Measurements from ENCODE around the gene FAM222A. TPM values are rescaled to one million over a fixed set of nuclear protein-coding genes. Genes with fewer than 3 reads are reported as not detected.

FAM222A gene
- polyA plus RNA-seq, 2 of the 4 experiments (the other 2 are of a cell fraction), result 0.98 to 3.2 TPM

DNA sequence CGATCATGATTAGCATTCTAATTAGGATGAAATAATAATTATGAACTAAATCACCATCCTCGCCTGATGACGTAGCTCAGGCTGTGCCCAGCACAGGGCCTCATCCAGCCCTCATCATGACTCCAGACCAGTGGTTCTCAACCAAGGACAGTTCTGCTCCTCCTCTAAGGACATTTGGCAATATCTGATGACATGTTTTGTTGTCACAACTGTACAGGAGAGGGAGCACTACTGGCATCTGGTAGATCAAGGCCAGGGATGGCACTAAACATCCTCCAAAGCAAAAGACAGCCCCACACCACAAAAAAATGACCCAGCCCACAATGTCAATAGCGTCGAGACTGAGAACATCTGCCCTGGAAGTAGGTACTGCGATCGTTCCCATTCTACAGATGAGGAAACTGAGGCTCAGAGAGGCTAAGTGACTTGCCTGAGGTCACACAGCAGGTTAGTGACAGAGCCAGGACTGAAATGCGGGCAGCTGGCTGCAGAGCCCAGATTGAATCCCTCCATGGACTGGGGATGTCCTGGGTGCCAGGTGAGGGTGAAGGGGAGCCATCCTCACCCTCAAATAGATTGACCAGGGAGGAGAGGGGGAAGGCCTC, 104.1 kb downstream of the FAM222A start:
- H3K9me3 ChIP-seq, result no peaks in the 10 kb centered on the region
- TF ChIP-seq ZFP36 (IDR thresholded peaks at IDR 0.05; ENCODE audit: borderline replicate concordance, partially characterized antibody), result peak; percentile 56
- no peak for TF ChIP-seq ESRRA (IDR thresholded peaks at IDR 0.05; ENCODE audit: borderline replicate concordance, low read length)
- no peak overlapping the region for H3K4me2 ChIP-seq
- H3K4me3 ChIP-seq, result no peak overlapping the region
- peak in 1 of 2 experiments; percentile 51 for DNase-seq (ENCODE audit: low read depth in 1 of 2, low spot score in 1 of 2)
- ATAC-seq, result 0 out of 6 replicates have a peak, but pooled peaks of 1 of the 2 experiments have one; percentile 6
- ChIA-PET POLR2A (no interaction called here), CTCF (interaction anchor here (0.8 to 7.3 kb wide), 4 partner anchors 9 to 28 kb away, joined by 3 to 85 read pairs (median 14); no protein-coding TSS in a partner anchor)
- 86% methylated on average over 8 of the region's 8 CpGs for WGBS (ENCODE audit: missing lambda C conversion rate)
- peaks cover 18% of the 10 kb centered on the region for H3K4me1 ChIP-seq
- no peak overlapping the region for H3K27ac ChIP-seq
- no peak for FAIRE-seq

- ChIA-PET CTCF (interaction anchor here (0.8 to 7.3 kb wide), 4 partner anchors 8 to 18 kb away, joined by 3 to 85 read pairs (median 3); no protein-coding TSS in a partner anchor), POLR2A (no interaction called here)
- Histone ChIP-seq H3K4me1 (peaks cover 23% of the 10 kb centered on the region), H3K4me3 (no peak overlapping the region), H3K27ac (no peak overlapping the region), H3K9me3 (no peaks in the 10 kb centered on the region), H3K4me2 (no peak overlapping the region)
- DNase-seq (ENCODE audit: low read depth in 1 of 2, low spot score in 1 of 2) (no peak), FAIRE-seq (no peak), ATAC-seq (no peak)
- no peak for TF ChIP-seq RNF2 (IDR thresholded peaks at IDR 0.05; ENCODE audit: borderline replicate concordance, low read depth)
- TF ChIP-seq ZFP36 (IDR thresholded peaks at IDR 0.05; ENCODE audit: borderline replicate concordance, partially characterized antibody), result peak; percentile 4
- TF ChIP-seq, protein P1, sequence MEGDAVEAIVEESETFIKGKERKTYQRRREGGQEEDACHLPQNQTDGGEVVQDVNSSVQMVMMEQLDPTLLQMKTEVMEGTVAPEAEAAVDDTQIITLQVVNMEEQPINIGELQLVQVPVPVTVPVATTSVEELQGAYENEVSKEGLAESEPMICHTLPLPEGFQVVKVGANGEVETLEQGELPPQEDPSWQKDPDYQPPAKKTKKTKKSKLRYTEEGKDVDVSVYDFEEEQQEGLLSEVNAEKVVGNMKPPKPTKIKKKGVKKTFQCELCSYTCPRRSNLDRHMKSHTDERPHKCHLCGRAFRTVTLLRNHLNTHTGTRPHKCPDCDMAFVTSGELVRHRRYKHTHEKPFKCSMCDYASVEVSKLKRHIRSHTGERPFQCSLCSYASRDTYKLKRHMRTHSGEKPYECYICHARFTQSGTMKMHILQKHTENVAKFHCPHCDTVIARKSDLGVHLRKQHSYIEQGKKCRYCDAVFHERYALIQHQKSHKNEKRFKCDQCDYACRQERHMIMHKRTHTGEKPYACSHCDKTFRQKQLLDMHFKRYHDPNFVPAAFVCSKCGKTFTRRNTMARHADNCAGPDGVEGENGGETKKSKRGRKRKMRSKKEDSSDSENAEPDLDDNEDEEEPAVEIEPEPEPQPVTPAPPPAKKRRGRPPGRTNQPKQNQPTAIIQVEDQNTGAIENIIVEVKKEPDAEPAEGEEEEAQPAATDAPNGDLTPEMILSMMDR (IDR thresholded peaks at IDR 0.05), result no peak
- no peak for TF ChIP-seq ZC3H11A (IDR thresholded peaks at IDR 0.05)
- no peak for TF ChIP-seq GATA3 (IDR thresholded peaks at IDR 0.05; ENCODE audit: borderline replicate concordance)
- no peak for TF ChIP-seq HOXB5 (CRISPR knock-in tag; IDR thresholded peaks at IDR 0.05)
- TF ChIP-seq, protein P2, sequence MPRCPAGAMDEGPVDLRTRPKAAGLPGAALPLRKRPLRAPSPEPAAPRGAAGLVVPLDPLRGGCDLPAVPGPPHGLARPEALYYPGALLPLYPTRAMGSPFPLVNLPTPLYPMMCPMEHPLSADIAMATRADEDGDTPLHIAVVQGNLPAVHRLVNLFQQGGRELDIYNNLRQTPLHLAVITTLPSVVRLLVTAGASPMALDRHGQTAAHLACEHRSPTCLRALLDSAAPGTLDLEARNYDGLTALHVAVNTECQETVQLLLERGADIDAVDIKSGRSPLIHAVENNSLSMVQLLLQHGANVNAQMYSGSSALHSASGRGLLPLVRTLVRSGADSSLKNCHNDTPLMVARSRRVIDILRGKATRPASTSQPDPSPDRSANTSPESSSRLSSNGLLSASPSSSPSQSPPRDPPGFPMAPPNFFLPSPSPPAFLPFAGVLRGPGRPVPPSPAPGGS (IDR thresholded peaks at IDR 0.05), result no peak
- WGBS (ENCODE audit: missing lambda C conversion rate), result 79% methylated on average over 9 of the region's 9 CpGs
These were observed 104.6 kb downstream of the FAM222A start for GRCh38 chr12:109818253-109818652.

- ChIA-PET CTCF (interaction anchor here (0.7 to 7.3 kb wide), 6 partner anchors 13 to 640 kb away, joined by 3 to 85 read pairs (median 3); no protein-coding TSS in a partner anchor), POLR2A (no interaction called here)
- H3K4me3 ChIP-seq, result no peak overlapping the region
- WGBS (ENCODE audit: missing lambda C conversion rate), result 35% methylated on average over 10 of the region's 10 CpGs
- TF ChIP-seq NPAS2 (CRISPR knock-in tag; IDR thresholded peaks at IDR 0.05; ENCODE audit: borderline replicate concordance) (peak; percentile 46; the same call in 1 of the 2 replicates), ESRRA (IDR thresholded peaks at IDR 0.05; ENCODE audit: borderline replicate concordance, low read length) (no peak)
- H3K9me3 ChIP-seq, result no peaks in the 10 kb centered on the region
- FAIRE-seq (no peak), ATAC-seq (peak; percentile 35 to 50; a peak in 5 of 6 replicates), DNase-seq (ENCODE audit: low read depth in 1 of 2, low spot score in 1 of 2) (peak in 1 of 2 experiments; percentile 63)
- peak overlapping the region in 1 of 2 experiments; percentile 37; a peak in 2 of 6 replicates for H3K27ac ChIP-seq
- 0 out of 3 replicates have a peak overlapping the region, but pooled peaks have one; percentile 13 for H3K4me2 ChIP-seq
- H3K4me1 ChIP-seq, result peaks cover 28% of the 10 kb centered on the region
These were observed 105.4 kb downstream of the FAM222A start for GRCh38 chr12:109818905-109819500.

Other genes with a start within 250 kb of the FAM222A start
- 50.4 and 52.3 TPM in 2 replicates for gene KCTD10, start 236.5 kb upstream of the FAM222A start, polyA plus RNA-seq (2011; rRNA removed)
- gene KCTD10, start 236.5 kb upstream of the FAM222A start, polyA plus RNA-seq (2017; fragmentation: RNase III; extraction: RNeasy Plus Mini Kit Qiagen cat#74134 plus additional on column Dnase treatment), result 42.9 to 50.6 TPM (median 43.5 TPM) in 3 replicates
- 38.0 and 42.4 TPM in 2 replicates for gene UBE3B, start 236.2 kb upstream of the FAM222A start, polyA plus RNA-seq (2011; rRNA removed)
- gene UBE3B, start 236.2 kb upstream of the FAM222A start, polyA plus RNA-seq (2017; fragmentation: RNase III; extraction: RNeasy Plus Mini Kit Qiagen cat#74134 plus additional on column Dnase treatment), result 14.0 to 15.4 TPM (median 14.5 TPM) in 3 replicates
- gene MMAB, start 140.3 kb upstream of the FAM222A start, polyA plus RNA-seq (2011; rRNA removed), result 23.0 and 26.1 TPM in 2 replicates
- 32.8 to 36.8 TPM (median 34.7 TPM) in 3 replicates for gene MMAB, start 140.3 kb upstream of the FAM222A start, polyA plus RNA-seq (2017; fragmentation: RNase III; extraction: RNeasy Plus Mini Kit Qiagen cat#74134 plus additional on column Dnase treatment)
- gene MVK, start 140.0 kb upstream of the FAM222A start, polyA plus RNA-seq (2011; rRNA removed), result 5.9 and 7.0 TPM in 2 replicates
- 7.5 to 14.8 TPM (median 14.0 TPM) in 3 replicates for gene MVK, start 140.0 kb upstream of the FAM222A start, polyA plus RNA-seq (2017; fragmentation: RNase III; extraction: RNeasy Plus Mini Kit Qiagen cat#74134 plus additional on column Dnase treatment)
- 0.37 and 0.52 TPM in 2 replicates for gene TRPV4, start 119.6 kb downstream of the FAM222A start, polyA plus RNA-seq (2011; rRNA removed)
- gene TRPV4, start 119.6 kb downstream of the FAM222A start, polyA plus RNA-seq (2017; fragmentation: RNase III; extraction: RNeasy Plus Mini Kit Qiagen cat#74134 plus additional on column Dnase treatment), result 0.05 to 0.15 TPM (median 0.09 TPM) in 3 replicates
- gene GLTP, start 166.7 kb downstream of the FAM222A start, polyA plus RNA-seq (2011; rRNA removed), result 18.8 and 19.2 TPM in 2 replicates
- 16.7 to 16.9 TPM (median 16.9 TPM) in 3 replicates for gene GLTP, start 166.7 kb downstream of the FAM222A start, polyA plus RNA-seq (2017; fragmentation: RNase III; extraction: RNeasy Plus Mini Kit Qiagen cat#74134 plus additional on column Dnase treatment)
- 14.9 and 18.4 TPM in 2 replicates for gene TCHP, start 186.4 kb downstream of the FAM222A start, polyA plus RNA-seq (2011; rRNA removed)
- gene TCHP, start 186.4 kb downstream of the FAM222A start, polyA plus RNA-seq (2017; fragmentation: RNase III; extraction: RNeasy Plus Mini Kit Qiagen cat#74134 plus additional on column Dnase treatment), result 25.4 to 35.8 TPM (median 33.4 TPM) in 3 replicates

Data from A549 (cell line).